CMK (cell line): ENCODE measurements around the gene PRSS2.
"Not testable (repeated sequence)": the region's sequence is repeated elsewhere in the genome, so short reads cannot be mapped to it uniquely, and the experiment has no call there.

Experiments used
- DNase-seq: peaks from one replicate; pipeline ENCODE4 v3.0.0-alpha.2; 2010; ENCODE audit warnings: low read depth

PRSS2 gene

GRCh38 chr7:142759433-142759832, 11.3 kb upstream of the PRSS2 start:
- DNase-seq, result no peak

GRCh38 chr7:142760071-142760642, 10.6 kb upstream of the PRSS2 start:
- DNase-seq, result no peak

- not testable (repeated sequence) for DNase-seq
Observed at GRCh38 chr7:142761606-142762005, 9.2 kb upstream of the PRSS2 start.

- DNase-seq, result no peak
Observed at GRCh38 chr7:142762104-142762503, 8.7 kb upstream of the PRSS2 start.

- DNase-seq, result no peak
Observed at GRCh38 chr7:142767451-142767850, 3.3 kb upstream of the PRSS2 start.

- no peak for DNase-seq
Observed at GRCh38 chr7:142767861-142768260, 2.9 kb upstream of the PRSS2 start.

- DNase-seq, result not testable (repeated sequence)
Observed at GRCh38 chr7:142768885-142769284, 1.9 kb upstream of the PRSS2 start.

GRCh38 chr7:142771353-142771723, 568 bp downstream of the PRSS2 start:
- DNase-seq, result no peak

- DNase-seq, result no peak
Observed at GRCh38 chr7:142772051-142772450, 1.3 kb downstream of the PRSS2 start.

GRCh38 chr7:142772673-142773072, 1.9 kb downstream of the PRSS2 start:
- DNase-seq, result no peak

- no peak for DNase-seq
Observed at GRCh38 chr7:142773230-142773629, 2.5 kb downstream of the PRSS2 start.

GRCh38 chr7:142773937-142774744, 3.4 kb downstream of the PRSS2 start:
- no peak for DNase-seq

- no peak for DNase-seq
Observed at GRCh38 chr7:142774826-142775225, 4.1 kb downstream of the PRSS2 start.

- not testable (repeated sequence) for DNase-seq
Observed at GRCh38 chr7:142775351-142776115, 4.8 kb downstream of the PRSS2 start.

- no peak for DNase-seq
Observed at GRCh38 chr7:142776206-142776844, 5.6 kb downstream of the PRSS2 start.

- DNase-seq, result not testable (repeated sequence)
Observed at GRCh38 chr7:142776845-142777225, 6.1 kb downstream of the PRSS2 start.

- DNase-seq, result no peak
Observed at GRCh38 chr7:142777318-142777717, 6.5 kb downstream of the PRSS2 start.

- peak; percentile 63 for DNase-seq
Observed at GRCh38 chr7:142782922-142783900, 12.4 kb downstream of the PRSS2 start.

GRCh38 chr7:142784096-142784495, 13.3 kb downstream of the PRSS2 start:
- DNase-seq, result no peak

GRCh38 chr7:142784716-142785115, 13.9 kb downstream of the PRSS2 start:
- no peak for DNase-seq

GRCh38 chr7:142785841-142786250, 15.1 kb downstream of the PRSS2 start:
- DNase-seq, result no peak
